GM20000 (cell line): ENCODE measurements around the gene EAF2.

Source experiments
- DNase-seq: peaks from one replicate; pipeline ENCODE4 v3.0.0; 2012; ENCODE audit warnings: low spot score
- CTCF ChIP-seq: IDR thresholded peaks from 2 replicates; pipeline ENCODE4 v1.5.1; 2012; ENCODE audit warnings: mild to moderate bottlenecking, control low read depth; ENCODE audit errors: extremely low read depth, missing control alignments

The EAF2 gene

GRCh38 chr3:121914081-121914998 lies 79.3 kb downstream of the EAF2 start:
- TF ChIP-seq CTCF = no peak
- no peak for DNase-seq

DNA sequence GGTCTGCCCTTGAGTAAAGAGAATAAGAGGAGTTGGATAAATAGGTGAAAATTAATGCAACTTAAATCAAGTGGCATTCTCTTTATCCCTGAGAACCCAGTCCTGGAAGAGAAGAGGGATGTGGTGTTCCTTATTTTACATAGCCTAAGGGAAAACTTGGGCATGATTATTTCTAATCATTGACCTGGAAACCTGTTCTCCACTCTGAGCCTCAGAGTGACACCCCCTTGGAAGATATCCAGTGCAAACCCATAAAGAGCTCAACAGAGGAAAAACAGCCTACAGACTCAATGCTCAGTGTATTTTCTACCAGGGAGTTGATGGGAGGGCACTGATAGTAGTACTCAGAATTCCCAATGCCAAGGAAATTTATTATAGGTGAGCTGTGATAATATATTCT lies 81.2 kb downstream of the EAF2 start:
- no peak for DNase-seq
- no peak for TF ChIP-seq CTCF

DNA sequence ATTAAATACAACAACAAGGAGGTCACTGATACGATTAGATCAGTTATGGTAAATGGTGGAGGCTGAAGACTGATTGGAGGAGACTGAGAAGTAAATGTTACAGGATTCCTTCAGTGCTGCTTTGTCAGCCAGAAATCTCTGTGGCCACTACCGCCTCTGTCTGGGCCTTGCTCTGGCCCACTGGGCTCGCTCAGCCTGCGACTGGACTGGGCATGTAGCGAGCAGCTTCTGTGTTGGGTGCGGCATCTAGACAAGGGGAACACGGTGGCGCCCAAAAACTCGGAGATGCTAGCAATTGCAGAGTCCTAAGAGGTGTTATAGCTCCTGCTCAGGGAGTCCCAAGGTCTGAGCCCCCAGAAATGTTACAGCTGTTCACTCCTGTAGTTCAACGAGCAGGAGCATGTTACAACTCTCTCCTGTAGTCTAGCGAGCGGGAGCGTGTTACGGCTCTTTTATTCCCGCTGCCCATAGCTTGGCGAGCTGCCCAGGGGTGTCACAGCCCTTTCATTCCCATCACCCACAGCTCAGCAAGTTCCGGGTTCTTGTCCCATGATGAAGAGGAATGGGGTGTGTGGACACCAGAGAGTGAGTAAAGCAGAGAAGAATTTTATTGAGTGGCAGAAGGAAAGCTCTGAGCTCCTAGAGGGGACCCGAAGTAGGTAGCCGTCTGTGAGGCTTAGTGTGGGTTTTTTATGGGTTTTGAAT lies 83.9 kb downstream of the EAF2 start:
- DNase-seq = no peak
- no peak for TF ChIP-seq CTCF

DNA sequence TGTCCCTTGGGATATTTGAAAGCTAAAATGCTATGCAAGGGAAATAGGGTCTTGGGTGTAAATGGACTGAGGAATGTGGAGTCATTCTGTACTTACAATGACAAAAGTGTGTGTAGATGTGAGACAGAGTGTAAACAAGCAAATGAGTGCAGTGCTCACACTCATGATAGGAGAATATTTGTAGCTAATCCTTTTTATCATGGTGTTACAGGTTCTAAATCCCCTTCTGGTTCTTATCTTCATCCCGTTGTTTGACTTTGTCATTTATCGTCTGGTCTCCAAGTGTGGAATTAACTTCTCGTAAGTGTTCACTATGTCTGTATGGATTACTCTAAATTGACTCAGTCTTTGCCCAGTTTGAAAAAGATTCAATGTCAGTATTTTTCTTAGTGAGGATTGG lies 89.7 kb downstream of the EAF2 start:
- DNase-seq = no peak
- no peak for TF ChIP-seq CTCF

GRCh38 chr3:121926380-121926779 lies 91.4 kb downstream of the EAF2 start:
- no peak for TF ChIP-seq CTCF
- no peak for DNase-seq
